ENCODE data around the gene TNFAIP8L1.

GRCh38 chr19:4684312-4685095, 45.2 kb downstream of the TNFAIP8L1 start:
- no peak for TF ChIP-seq POLR2AphosphoS5 (IDR thresholded peaks at IDR 0.05)
- no peak for TF ChIP-seq CTCF (IDR thresholded peaks at IDR 0.05)
- TF ChIP-seq POLR2A (IDR thresholded peaks at IDR 0.05) = no peak
